ENCODE data around the gene GPATCH2L.

The GPATCH2L gene

DNA sequence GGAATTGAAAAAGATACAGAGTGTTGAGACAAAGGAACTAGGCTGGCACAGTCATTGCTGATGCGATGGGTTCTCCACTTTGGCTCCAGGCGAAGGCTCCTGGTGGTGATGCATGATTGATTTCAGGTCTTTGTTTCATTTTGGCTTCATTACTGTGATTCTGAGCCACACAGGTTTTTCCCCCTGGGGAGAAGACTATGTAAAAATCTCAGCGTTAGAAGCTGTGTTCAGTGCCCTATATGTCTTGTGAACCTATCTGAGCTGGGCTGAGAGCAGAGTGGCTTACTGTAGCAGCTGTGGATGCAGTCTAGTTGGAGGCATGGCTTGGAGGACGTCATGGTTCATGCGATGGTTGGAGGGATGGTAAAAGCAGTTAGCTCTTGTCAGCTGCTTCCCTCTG, 54.0 kb downstream of the GPATCH2L start (continued):
- TF ChIP-seq ZNF664 (tag by site-specific recombination; IDR thresholded peaks at IDR 0.05), result no peak
- TF ChIP-seq ZNF155 (tag by site-specific recombination; IDR thresholded peaks at IDR 0.05), result no peak
- TF ChIP-seq YY2 (tag by site-specific recombination; IDR thresholded peaks at IDR 0.05), result no peak
- no peak for TF ChIP-seq OSR2 (tag by site-specific recombination; IDR thresholded peaks at IDR 0.05)
- no peak for TF ChIP-seq GLI4 (tag by site-specific recombination; IDR thresholded peaks at IDR 0.05)
- no peak for TF ChIP-seq ZNF624 (tag by site-specific recombination; IDR thresholded peaks at IDR 0.05)

- Histone ChIP-seq H3K9me3 (ENCODE audit: control insufficient read depth, insufficient read depth, low read depth, low read length) (no peaks in the 10 kb centered on the region), H3K36me3 (ENCODE audit: control insufficient read depth in 2 of 2, insufficient read depth in 1 of 2, low read length in 2 of 2) (peaks cover 0 to 21% of the 10 kb centered on the region in 2 experiments; a peak in 1 of 3 replicates), H3K4me1 (ENCODE audit: control insufficient read depth, insufficient read depth, low read length) (no peaks in the 10 kb centered on the region), H3K27ac (ENCODE audit: extremely low read depth, low read depth, low read length) (no peak overlapping the region), H3K4me3 (ENCODE audit: low read depth, low read length) (no peak overlapping the region)
- TF ChIP-seq EGR2 (tag by site-specific recombination; IDR thresholded peaks at IDR 0.05; ENCODE audit: low read depth) (peak; percentile 90), IKZF3 (tag by site-specific recombination; IDR thresholded peaks at IDR 0.05) (no peak), ZFHX2 (tag by site-specific recombination; conservative IDR thresholded peaks at IDR 0.05) (peak; percentile 83), ZBTB20 (tag by site-specific recombination; IDR thresholded peaks at IDR 0.05) (no peak), ZBTB7A (tag by site-specific recombination; IDR thresholded peaks at IDR 0.05; ENCODE audit: low read depth) (no peak), ZNF629 (tag by site-specific recombination; IDR thresholded peaks at IDR 0.05) (no peak), ZNF324 (tag by site-specific recombination; IDR thresholded peaks at IDR 0.05) (no peak)
- TF ChIP-seq, protein P1, sequence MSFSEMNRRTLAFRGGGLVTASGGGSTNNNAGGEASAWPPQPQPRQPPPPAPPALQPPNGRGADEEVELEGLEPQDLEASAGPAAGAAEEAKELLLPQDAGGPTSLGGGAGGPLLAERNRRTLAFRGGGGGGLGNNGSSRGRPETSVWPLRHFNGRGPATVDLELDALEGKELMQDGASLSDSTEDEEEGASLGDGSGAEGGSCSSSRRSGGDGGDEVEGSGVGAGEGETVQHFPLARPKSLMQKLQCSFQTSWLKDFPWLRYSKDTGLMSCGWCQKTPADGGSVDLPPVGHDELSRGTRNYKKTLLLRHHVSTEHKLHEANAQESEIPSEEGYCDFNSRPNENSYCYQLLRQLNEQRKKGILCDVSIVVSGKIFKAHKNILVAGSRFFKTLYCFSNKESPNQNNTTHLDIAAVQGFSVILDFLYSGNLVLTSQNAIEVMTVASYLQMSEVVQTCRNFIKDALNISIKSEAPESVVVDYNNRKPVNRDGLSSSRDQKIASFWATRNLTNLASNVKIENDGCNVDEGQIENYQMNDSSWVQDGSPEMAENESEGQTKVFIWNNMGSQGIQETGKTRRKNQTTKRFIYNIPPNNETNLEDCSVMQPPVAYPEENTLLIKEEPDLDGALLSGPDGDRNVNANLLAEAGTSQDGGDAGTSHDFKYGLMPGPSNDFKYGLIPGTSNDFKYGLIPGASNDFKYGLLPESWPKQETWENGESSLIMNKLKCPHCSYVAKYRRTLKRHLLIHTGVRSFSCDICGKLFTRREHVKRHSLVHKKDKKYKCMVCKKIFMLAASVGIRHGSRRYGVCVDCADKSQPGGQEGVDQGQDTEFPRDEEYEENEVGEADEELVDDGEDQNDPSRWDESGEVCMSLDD (tag by site-specific recombination; IDR thresholded peaks at IDR 0.05), result no peak
- CTCF ChIA-PET, result no interaction called here
- POLR2A ChIA-PET, result no interaction called here
Measured at GRCh38 chr14:76208340-76208739, 56.6 kb downstream of the GPATCH2L start.

DNA sequence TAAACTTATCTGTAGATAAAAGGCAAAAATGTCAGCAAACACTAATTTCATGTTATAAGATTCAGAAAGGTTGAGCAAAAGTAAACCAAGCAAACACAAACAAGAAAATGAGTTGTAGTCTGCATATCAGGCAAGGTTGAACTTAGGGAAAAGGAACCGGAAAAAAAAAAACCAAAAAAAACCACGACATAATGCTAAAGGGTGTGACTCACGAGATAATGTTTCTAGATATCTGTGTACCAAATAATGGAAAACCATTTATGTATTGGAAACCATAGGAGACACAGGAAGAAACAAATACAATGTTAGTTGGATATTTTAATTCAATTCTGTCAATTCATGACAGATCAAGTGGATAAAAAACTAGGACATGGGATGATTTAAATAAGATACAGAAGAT, 60.5 kb downstream of the GPATCH2L start:
- Histone ChIP-seq H3K27ac (ENCODE audit: extremely low read depth, low read depth, low read length) (no peak overlapping the region), H3K36me3 (ENCODE audit: control insufficient read depth in 2 of 2, insufficient read depth in 1 of 2, low read length in 2 of 2) (peaks cover 0 to 9% of the 10 kb centered on the region in 2 experiments; a peak in 1 of 3 replicates), H3K9me3 (ENCODE audit: control insufficient read depth, insufficient read depth, low read depth, low read length) (no peaks in the 10 kb centered on the region), H3K4me3 (ENCODE audit: low read depth, low read length) (no peak overlapping the region), H3K4me1 (ENCODE audit: control insufficient read depth, insufficient read depth, low read length) (no peaks in the 10 kb centered on the region)
- CTCF ChIA-PET, result no interaction called here
- POLR2A ChIA-PET, result no interaction called here
- TF ChIP-seq ZNF670 (tag by site-specific recombination; IDR thresholded peaks at IDR 0.05; ENCODE audit: low read depth), result no peak
- no peak for TF ChIP-seq ZNF157 (tag by site-specific recombination; IDR thresholded peaks at IDR 0.05)
- no peak for TF ChIP-seq ZNF654 (tag by site-specific recombination; IDR thresholded peaks at IDR 0.05; ENCODE audit: low read depth)
- no peak for TF ChIP-seq SALL2 (tag by site-specific recombination; IDR thresholded peaks at IDR 0.05; ENCODE audit: borderline replicate concordance)
- TF ChIP-seq ZFHX2 (tag by site-specific recombination; conservative IDR thresholded peaks at IDR 0.05), result no peak
- TF ChIP-seq, protein P2, sequence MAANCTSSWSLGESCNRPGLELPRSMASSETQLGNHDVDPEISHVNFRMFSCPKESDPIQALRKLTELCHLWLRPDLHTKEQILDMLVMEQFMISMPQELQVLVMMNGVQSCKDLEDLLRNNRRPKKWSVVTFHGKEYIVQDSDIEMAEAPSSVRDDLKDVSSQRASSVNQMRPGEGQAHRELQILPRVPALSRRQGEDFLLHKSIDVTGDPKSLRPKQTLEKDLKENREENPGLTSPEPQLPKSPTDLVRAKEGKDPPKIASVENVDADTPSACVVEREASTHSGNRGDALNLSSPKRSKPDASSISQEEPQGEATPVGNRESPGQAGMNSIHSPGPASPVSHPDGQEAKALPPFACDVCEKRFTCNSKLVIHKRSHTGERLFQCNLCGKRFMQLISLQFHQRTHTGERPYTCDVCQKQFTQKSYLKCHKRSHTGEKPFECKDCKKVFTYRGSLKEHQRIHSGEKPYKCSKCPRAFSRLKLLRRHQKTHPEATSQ (tag by site-specific recombination; IDR thresholded peaks at IDR 0.05), result no peak
- TF ChIP-seq ZNF155 (tag by site-specific recombination; IDR thresholded peaks at IDR 0.05), result no peak
- TF ChIP-seq, protein P3, sequence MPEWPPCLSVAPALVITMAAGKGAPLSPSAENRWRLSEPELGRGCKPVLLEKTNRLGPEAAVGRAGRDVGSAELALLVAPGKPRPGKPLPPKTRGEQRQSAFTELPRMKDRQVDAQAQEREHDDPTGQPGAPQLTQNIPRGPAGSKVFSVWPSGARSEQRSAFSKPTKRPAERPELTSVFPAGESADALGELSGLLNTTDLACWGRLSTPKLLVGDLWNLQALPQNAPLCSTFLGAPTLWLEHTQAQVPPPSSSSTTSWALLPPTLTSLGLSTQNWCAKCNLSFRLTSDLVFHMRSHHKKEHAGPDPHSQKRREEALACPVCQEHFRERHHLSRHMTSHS (tag by site-specific recombination; IDR thresholded peaks at IDR 0.05), result no peak
- no peak for TF ChIP-seq ZNF2 (tag by site-specific recombination; IDR thresholded peaks at IDR 0.05)
- no peak for TF ChIP-seq ZNF707 (tag by site-specific recombination; IDR thresholded peaks at IDR 0.05)
- no peak for TF ChIP-seq ZNF426 (tag by site-specific recombination; IDR thresholded peaks at IDR 0.05)
- TF ChIP-seq ZNF433 (tag by site-specific recombination; IDR thresholded peaks at IDR 0.05; ENCODE audit: low read depth), result no peak
- TF ChIP-seq, protein P4, sequence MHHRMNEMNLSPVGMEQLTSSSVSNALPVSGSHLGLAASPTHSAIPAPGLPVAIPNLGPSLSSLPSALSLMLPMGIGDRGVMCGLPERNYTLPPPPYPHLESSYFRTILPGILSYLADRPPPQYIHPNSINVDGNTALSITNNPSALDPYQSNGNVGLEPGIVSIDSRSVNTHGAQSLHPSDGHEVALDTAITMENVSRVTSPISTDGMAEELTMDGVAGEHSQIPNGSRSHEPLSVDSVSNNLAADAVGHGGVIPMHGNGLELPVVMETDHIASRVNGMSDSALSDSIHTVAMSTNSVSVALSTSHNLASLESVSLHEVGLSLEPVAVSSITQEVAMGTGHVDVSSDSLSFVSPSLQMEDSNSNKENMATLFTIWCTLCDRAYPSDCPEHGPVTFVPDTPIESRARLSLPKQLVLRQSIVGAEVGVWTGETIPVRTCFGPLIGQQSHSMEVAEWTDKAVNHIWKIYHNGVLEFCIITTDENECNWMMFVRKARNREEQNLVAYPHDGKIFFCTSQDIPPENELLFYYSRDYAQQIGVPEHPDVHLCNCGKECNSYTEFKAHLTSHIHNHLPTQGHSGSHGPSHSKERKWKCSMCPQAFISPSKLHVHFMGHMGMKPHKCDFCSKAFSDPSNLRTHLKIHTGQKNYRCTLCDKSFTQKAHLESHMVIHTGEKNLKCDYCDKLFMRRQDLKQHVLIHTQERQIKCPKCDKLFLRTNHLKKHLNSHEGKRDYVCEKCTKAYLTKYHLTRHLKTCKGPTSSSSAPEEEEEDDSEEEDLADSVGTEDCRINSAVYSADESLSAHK (tag by site-specific recombination; IDR thresholded peaks at IDR 0.05), result no peak
- no peak for TF ChIP-seq KLF7 (tag by site-specific recombination; IDR thresholded peaks at IDR 0.05; ENCODE audit: borderline replicate concordance)
